ENCODE measurements around the gene PIK3R2. TPM values are rescaled to one million over a fixed set of nuclear protein-coding genes. Genes with fewer than 3 reads are reported as not detected.
A peak's percentile ranks its signal among the peaks of the same experiment; 100 is the strongest.

The PIK3R2 gene
- total and polyA plus RNA-seq, 2 of the 4 experiments (the other 2 are of a cell fraction) = 12.2 to 25.1 TPM

DNA sequence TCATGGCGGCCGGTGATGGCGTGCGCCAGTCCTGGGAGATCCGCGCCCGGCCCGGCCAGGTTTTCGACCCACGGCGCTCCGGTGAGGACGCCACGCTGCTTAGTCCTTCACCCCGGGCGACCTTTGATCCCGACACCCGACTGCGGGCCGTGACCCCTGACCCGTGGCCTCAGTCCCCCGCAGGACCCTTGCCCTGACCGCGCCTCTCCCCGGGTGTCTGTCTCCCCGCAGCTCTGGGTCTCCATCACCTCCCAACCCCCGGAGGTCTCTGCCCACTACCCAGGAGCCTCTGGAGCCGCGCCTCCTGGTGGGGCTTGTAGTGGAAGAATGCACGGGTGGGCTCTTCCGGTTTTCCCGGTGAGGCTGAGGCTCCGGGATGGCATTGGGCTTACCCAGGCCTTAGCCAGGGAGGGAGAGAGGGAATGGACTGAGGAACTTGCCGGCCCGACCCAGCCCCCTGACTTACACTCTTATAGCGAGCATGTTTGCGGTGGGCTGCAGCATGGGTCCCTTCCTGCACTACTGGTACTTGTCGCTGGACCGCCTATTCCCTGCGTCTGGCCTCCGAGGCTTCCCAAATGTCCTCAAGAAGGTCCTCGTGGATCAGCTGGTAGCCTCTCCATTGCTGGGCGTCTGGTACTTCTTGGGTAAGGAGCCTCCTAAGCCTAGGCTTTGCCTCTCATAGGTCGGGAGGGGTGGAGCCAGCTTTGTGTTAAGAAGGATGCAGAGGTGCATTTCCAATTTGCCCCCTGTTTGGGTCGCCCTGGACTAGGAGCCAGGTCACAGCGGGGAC lies 40.6 kb downstream of the PIK3R2 start:
- POLR2A ChIA-PET (ENCODE audit: unreplicated experiment) = interaction anchor here (2.2 kb wide), 1 partner anchor 88 kb away, joined by 5 read pairs; the partner anchor contains the start of gene JUND
- WGBS, 2 experiments (ENCODE audit: extremely low coverage in 2 of 2, insufficient read length in 1 of 2) = 15% methylated on average over 6 of the region's 46 CpGs; no CpG with 5 or more reads in 1 of the 2 experiments
- Histone ChIP-seq H4K91ac (ENCODE audit: insufficient read depth, low read depth, low read length) (no peak overlapping the region), H2AK5ac (ENCODE audit: low read depth, low read length) (no peak overlapping the region), H3K18ac (ENCODE audit: low read depth, low read length) (no peak overlapping the region), H3K9me3 (ENCODE audit: control insufficient read depth, insufficient read depth, low read length) (no peaks in the 10 kb centered on the region), H3K36me3 (ENCODE audit: control insufficient read depth, insufficient read depth, low read length) (peaks cover 23% of the 10 kb centered on the region), H3K4me2 (ENCODE audit: low read depth, low read length) (peak overlapping the region; percentile 90), H3K56ac (ENCODE audit: extremely low read depth, insufficient read depth, low read length) (no peak overlapping the region), H3K27me3 (ENCODE audit: control insufficient read depth, insufficient read depth, low read length) (no peaks in the 10 kb centered on the region), H2BK15ac (ENCODE audit: low read depth, low read length) (no peak overlapping the region), H4K8ac (ENCODE audit: low read depth in 2 of 2, low read length in 2 of 2) (no peak overlapping the region), H2BK5ac (ENCODE audit: low read depth, low read length, poor library complexity, severe bottlenecking) (no peak overlapping the region), H3K27ac (ENCODE audit: insufficient read depth, low read length) (peak overlapping the region; percentile 10; the same call in 1 of the 2 replicates), H3K4me1 (ENCODE audit: control insufficient read depth, insufficient read depth, low read length) (peaks cover 8% of the 10 kb centered on the region), H3K14ac (replicated peaks; ENCODE audit: low read depth, low read length) (no peak overlapping the region), H3K79me1 (ENCODE audit: low read depth in 1 of 2, low read length in 2 of 2) (peaks cover 7 to 15% of the 10 kb centered on the region in 2 experiments; a peak in 3 of 4 replicates), H3K23ac (ENCODE audit: low read depth, low read length) (peak overlapping the region; percentile 71; the same call in 1 of the 2 replicates), H2AFZ (replicated peaks; ENCODE audit: low read length, poor library complexity) (peak overlapping the region; percentile 97), H3K9ac (ENCODE audit: low read depth, low read length) (peak overlapping the region; percentile 15), H3K4me3 (ENCODE audit: insufficient read depth, low read depth, low read length) (peak overlapping the region; percentile 55), H2AK9ac (replicated peaks; ENCODE audit: low read depth, low read length, poor library complexity) (peak overlapping the region; percentile 77), H3K4ac (ENCODE audit: low read depth, low read length) (no peak overlapping the region), H3K9me1 (ENCODE audit: insufficient read depth, low read length) (peaks cover 8% of the 10 kb centered on the region; the same call in 1 of the 2 replicates), H4K5ac (ENCODE audit: low read depth, low read length) (no peak overlapping the region), H2BK20ac (ENCODE audit: low read depth, low read length) (no peak overlapping the region), H2BK120ac (ENCODE audit: low read depth, low read length) (no peak overlapping the region), H4K20me1 (ENCODE audit: insufficient read depth, low read length) (peaks cover 8% of the 10 kb centered on the region)
- no TSS peak for BruUV-seq (replicated peaks)
- in situ Hi-C loops (cut with MboI; ENCODE audit: low sequenced_read_pairs) = loop anchor here (10.0 kb wide), 2 partner anchors 131 to 221 kb away; partner anchors contain the start of genes LSM4 and SSBP4
- no peak for DNase-seq
- dilution Hi-C loops (cut with HindIII; ENCODE audit: low sequenced_read_pairs, unreplicated experiment) = no loop called here
- TF ChIP-seq MAFK (IDR thresholded peaks at IDR 0.05; ENCODE audit: low read depth, low read length) (no peak), NFE2L2 (IDR thresholded peaks at IDR 0.05; ENCODE audit: low read depth, low read length) (no peak), BHLHE40 (IDR thresholded peaks at IDR 0.05; ENCODE audit: low read depth, low read length) (no peak), RAD21 (IDR thresholded peaks at IDR 0.05; ENCODE audit: low read length) (no peak), CEBPB (IDR thresholded peaks at IDR 0.05; ENCODE audit: low read depth, low read length) (no peak), MXI1 (IDR thresholded peaks at IDR 0.05; ENCODE audit: borderline replicate concordance, low read depth, low read length) (0 out of 2 replicates have a peak, but pooled peaks have one; percentile 1)
- TF ChIP-seq, protein P1, sequence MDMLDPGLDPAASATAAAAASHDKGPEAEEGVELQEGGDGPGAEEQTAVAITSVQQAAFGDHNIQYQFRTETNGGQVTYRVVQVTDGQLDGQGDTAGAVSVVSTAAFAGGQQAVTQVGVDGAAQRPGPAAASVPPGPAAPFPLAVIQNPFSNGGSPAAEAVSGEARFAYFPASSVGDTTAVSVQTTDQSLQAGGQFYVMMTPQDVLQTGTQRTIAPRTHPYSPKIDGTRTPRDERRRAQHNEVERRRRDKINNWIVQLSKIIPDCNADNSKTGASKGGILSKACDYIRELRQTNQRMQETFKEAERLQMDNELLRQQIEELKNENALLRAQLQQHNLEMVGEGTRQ (IDR thresholded peaks at IDR 0.05; ENCODE audit: low read depth, low read length) = no peak
- CTCF ChIA-PET = no interaction called here
- no peak for ATAC-seq (ENCODE audit: low read depth)
- intact Hi-C loops (cut with micrococcal nuclease) = loop anchor here (1.0 kb wide), 1 partner anchor 11 kb away; the partner anchor contains the start of gene RAB3A
